Astrocyte of the hippocampus (primary cell): Measurements from ENCODE around the gene RUFY3.
A peak's percentile ranks its signal among the peaks of the same experiment; 100 is the strongest.
"Not testable (repeated sequence)": the region's sequence is repeated elsewhere in the genome, so short reads cannot be mapped to it uniquely, and the experiment has no call there.

ENCODE experiments used
- DNase-seq: peaks from one replicate; pipeline ENCODE4 v3.0.0; 2011; ENCODE audit warnings: low read depth, low spot score

Gene RUFY3

GRCh38 chr4:70721747-70722146 is at the start of gene RUFY3:
Gene RUFY3 (plus strand): TSS chr4:70721964. CDS start chr4:70722574, 610 bp downstream.
- peak; percentile 94 for DNase-seq

GRCh38 chr4:70674191-70674590 is 47.6 kb upstream of the RUFY3 start:
- DNase-seq = no peak

- no peak for DNase-seq
Observed at GRCh38 chr4:70674731-70675130, 47.0 kb upstream of the RUFY3 start.

GRCh38 chr4:70676554-70677090 is 45.1 kb upstream of the RUFY3 start:
- DNase-seq = no peak

GRCh38 chr4:70678383-70678999 is 43.3 kb upstream of the RUFY3 start:
- DNase-seq = no peak

- no peak for DNase-seq
Observed at GRCh38 chr4:70680934-70681333, 40.8 kb upstream of the RUFY3 start.

GRCh38 chr4:70681704-70682103 is 40.1 kb upstream of the RUFY3 start:
- DNase-seq = no peak

GRCh38 chr4:70682142-70682541 is 39.6 kb upstream of the RUFY3 start:
- not testable (repeated sequence) for DNase-seq

GRCh38 chr4:70687392-70687791 is 34.4 kb upstream of the RUFY3 start:
- DNase-seq = no peak

GRCh38 chr4:70687821-70688794 is 33.7 kb upstream of the RUFY3 start, which contains the start of gene UTP3:
Gene UTP3 (plus strand): TSS chr4:70688532. CDS start chr4:70688678, 146 bp downstream.
- DNase-seq = peak; percentile 99

- no peak for DNase-seq
Observed at GRCh38 chr4:70688795-70689231, 33.0 kb upstream of the RUFY3 start.

- DNase-seq = no peak
Observed at GRCh38 chr4:70691661-70692060, 30.1 kb upstream of the RUFY3 start.

- not testable (repeated sequence) for DNase-seq
Observed at GRCh38 chr4:70694633-70695032, 27.1 kb upstream of the RUFY3 start.

GRCh38 chr4:70698435-70698834 is 23.3 kb upstream of the RUFY3 start:
- DNase-seq = not testable (repeated sequence)

- no peak for DNase-seq
Observed at GRCh38 chr4:70700712-70701111, 21.1 kb upstream of the RUFY3 start.

- no peak for DNase-seq
Observed at GRCh38 chr4:70701271-70701670, 20.5 kb upstream of the RUFY3 start.

GRCh38 chr4:70702592-70702991 is 19.2 kb upstream of the RUFY3 start:
- DNase-seq = not testable (repeated sequence)

GRCh38 chr4:70703619-70704214 is 18.0 kb upstream of the RUFY3 start:
- DNase-seq = peak; percentile 68

- DNase-seq = peak; percentile 94
Observed at GRCh38 chr4:70704215-70704930, 17.4 kb upstream of the RUFY3 start.

GRCh38 chr4:70704931-70705182 is 16.9 kb upstream of the RUFY3 start:
- DNase-seq = no peak
